ENCODE results near the gene IRX2.

- TF ChIP-seq RFX5 (IDR thresholded peaks at IDR 0.05; ENCODE audit: borderline replicate concordance, low read depth, low read length) (no peak), SUZ12 (IDR thresholded peaks at IDR 0.05; ENCODE audit: low read length) (no peak), CTCF (IDR thresholded peaks at IDR 0.05; ENCODE audit: control extremely low read depth in 1 of 3, insufficient read depth in 1 of 3, low read depth in 1 of 3, low read length in 3 of 3) (no peak), HDAC2 (IDR thresholded peaks at IDR 0.05; ENCODE audit: borderline replicate concordance in 1 of 2, low read depth in 2 of 2, low read length in 2 of 2) (no peak), POLR2AphosphoS5 (IDR thresholded peaks at IDR 0.05; ENCODE audit: low read depth, low read length) (no peak), MAFK (IDR thresholded peaks at IDR 0.05; ENCODE audit: low read depth, low read length) (no peak), EP300 (IDR thresholded peaks at IDR 0.05; ENCODE audit: borderline replicate concordance in 1 of 2, low read depth in 2 of 2, low read length in 2 of 2) (no peak), EZH2 (IDR thresholded peaks at IDR 0.05; ENCODE audit: low read depth, low read length, severe bottlenecking) (no peak), YY1 (IDR thresholded peaks at IDR 0.05; ENCODE audit: low read depth, low read length) (no peak), RAD21 (IDR thresholded peaks at IDR 0.05 in 1 of 2, conservative IDR thresholded peaks at IDR 0.05 in 1 of 2; ENCODE audit: low read depth in 2 of 2, low read length in 2 of 2) (no peak), CHD2 (IDR thresholded peaks at IDR 0.05; ENCODE audit: low read length) (no peak), CREB1 (IDR thresholded peaks at IDR 0.05) (no peak), POLR2A (IDR thresholded peaks at IDR 0.05; ENCODE audit: control extremely low read depth in 1 of 2, low read depth in 2 of 2, low read length in 2 of 2) (no peak)
These were observed 8.4 kb upstream of the IRX2 start for GRCh38 chr5:2759696-2760461.
